Measurements from ENCODE around the gene PLEKHG2. TPM values are rescaled to one million over a fixed set of nuclear protein-coding genes. Genes with fewer than 3 reads are reported as not detected.
"Not testable (repeated sequence)": the region's sequence is repeated elsewhere in the genome, so short reads cannot be mapped to it uniquely, and the experiment has no call there.

The PLEKHG2 gene
- total RNA-seq, 2 experiments from 2014 or later: 29.1 to 40.0 TPM

- Mint-ChIP-seq H3K9me3 (no peaks in the 10 kb centered on the region), H3K27me3 (peaks cover 9% of the 10 kb centered on the region), H3K27ac (peak overlapping the region; percentile 100), H3K36me3 (peaks cover 36% of the 10 kb centered on the region), H3K4me3 (peak overlapping the region; percentile 100), H3K4me1 (peaks cover 40% of the 10 kb centered on the region)
- DNase-seq: no peak
Observed at GRCh38 chr19:39434123-39435076, 21.9 kb downstream of the PLEKHG2 start.

DNA sequence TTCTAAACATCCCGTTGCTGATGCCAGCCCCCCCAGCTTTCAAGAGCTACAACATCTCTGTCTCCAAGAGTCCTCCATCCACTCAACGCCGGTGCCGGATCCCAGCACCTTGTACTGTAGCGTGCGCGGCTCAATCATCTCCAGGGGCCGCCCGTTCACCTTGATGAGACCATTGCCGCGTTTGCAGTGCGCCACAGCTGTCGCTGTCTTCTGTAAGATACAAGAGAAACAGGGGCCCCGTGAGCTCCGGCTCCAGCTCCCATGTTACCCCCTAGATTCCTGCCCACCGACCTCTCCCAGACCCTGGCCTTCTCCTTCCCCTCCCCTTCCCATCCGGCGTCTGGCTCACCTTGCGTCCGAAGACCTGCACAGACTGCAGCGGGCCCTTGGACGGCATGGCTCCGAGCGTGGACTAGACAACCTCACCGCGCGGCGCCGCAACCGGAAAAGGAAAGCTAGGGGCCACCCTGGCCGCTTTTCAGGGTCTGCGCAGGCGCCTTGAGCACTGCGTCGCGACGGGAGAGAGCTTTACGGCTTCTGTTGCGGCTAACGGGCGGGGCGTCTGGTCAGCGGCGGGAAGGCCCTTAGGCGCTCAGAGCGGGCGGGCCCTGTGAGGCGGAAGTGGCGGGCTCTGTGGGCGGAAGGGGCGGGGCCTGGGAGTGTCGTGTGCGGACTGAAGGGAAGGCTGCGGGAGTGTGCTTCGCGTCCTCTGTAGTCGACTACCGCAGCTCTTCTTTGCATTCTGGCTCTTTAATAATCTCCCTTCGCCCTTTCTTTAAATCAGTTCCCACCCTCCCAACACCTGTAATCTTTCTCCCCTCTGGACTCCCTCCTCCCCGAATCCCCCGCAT is 23.3 kb downstream of the PLEKHG2 start, which contains the start of gene RPS16:
RPS16 (minus strand) TSS at position 451 of the 851 bp plus-strand sequence; CDS start at position 397, 54 bp downstream.
- Mint-ChIP-seq H3K27me3 (peaks cover 9% of the 10 kb centered on the region), H3K4me3 (peak within 1 kb of the TSS; percentile 100), H3K9me3 (no peaks in the 10 kb centered on the region), H3K4me1 (peaks cover 44% of the 10 kb centered on the region), H3K36me3 (peaks cover 36% of the 10 kb centered on the region), H3K27ac (peak within 1 kb of the TSS; percentile 100)
- DNase-seq: peak; percentile 99

GRCh38 chr19:39436350-39436716 is 23.9 kb downstream of the PLEKHG2 start:
- Mint-ChIP-seq H3K27ac (peak overlapping the region; percentile 100), H3K4me3 (peak overlapping the region; percentile 100), H3K36me3 (peaks cover 36% of the 10 kb centered on the region), H3K9me3 (no peaks in the 10 kb centered on the region), H3K27me3 (peaks cover 9% of the 10 kb centered on the region), H3K4me1 (peaks cover 39% of the 10 kb centered on the region)
- DNase-seq: no peak

- H3K4me1 Mint-ChIP-seq: peaks cover 28% of the 10 kb centered on the region
- no peak overlapping the region for H3K27ac Mint-ChIP-seq
- peaks cover 24% of the 10 kb centered on the region for H3K36me3 Mint-ChIP-seq
- DNase-seq: no peak
- no peak overlapping the region for H3K4me3 Mint-ChIP-seq
- peaks cover 9% of the 10 kb centered on the region for H3K27me3 Mint-ChIP-seq
- H3K9me3 Mint-ChIP-seq: no peaks in the 10 kb centered on the region
Observed at GRCh38 chr19:39438270-39438934, 25.9 kb downstream of the PLEKHG2 start.

GRCh38 chr19:39444598-39445195 is 32.2 kb downstream of the PLEKHG2 start:
- H3K4me1 Mint-ChIP-seq: peaks cover 42% of the 10 kb centered on the region
- no peak for DNase-seq
- H3K36me3 Mint-ChIP-seq: peaks cover 51% of the 10 kb centered on the region

DNA sequence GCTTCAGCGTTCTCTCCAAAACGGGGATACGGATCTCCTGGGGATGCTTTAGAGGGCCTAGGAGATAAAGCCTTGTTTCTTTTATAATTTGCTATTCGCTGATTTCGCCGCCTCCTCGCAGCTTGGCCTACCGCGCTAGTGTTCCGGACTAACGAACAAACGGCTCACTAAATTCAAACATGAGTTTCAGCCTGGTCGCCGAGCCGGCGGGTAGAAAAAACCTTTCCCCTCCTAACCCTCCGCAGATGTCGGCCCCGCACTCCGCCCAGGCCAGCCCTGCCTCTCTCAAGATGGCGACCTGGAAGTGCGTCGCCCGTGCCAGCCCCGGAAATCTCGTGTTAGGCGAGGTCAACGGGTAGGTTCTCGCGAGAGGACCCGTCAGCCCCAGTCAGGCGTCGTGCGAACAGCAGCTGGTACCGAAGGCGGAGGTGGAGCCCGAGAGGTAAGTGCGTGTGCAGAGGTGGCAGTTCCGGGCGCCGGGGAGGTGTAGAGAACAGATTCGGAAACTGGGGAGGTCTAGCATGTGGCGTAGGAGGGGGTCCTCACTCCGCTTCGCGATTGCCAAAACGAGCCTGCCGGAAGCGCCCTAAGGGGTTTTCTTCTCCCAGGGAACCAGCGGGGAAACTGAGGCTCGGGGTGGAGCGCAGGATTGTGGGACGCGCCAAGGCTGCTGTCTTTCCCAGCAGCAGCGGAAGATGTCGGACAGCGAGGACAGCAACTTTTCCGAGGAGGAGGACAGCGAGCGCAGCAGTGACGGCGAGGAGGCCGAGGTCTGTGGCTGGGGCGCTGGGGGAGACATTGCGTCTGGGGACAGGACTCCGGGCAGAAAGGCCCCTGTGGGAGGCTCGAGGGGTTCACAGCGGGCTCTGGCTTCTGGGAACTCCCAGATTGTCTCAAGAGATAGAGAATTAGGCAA is 33.0 kb downstream of the PLEKHG2 start, which contains the start of gene SUPT5H:
SUPT5H (plus strand) TSS at position 387 of the 916 bp plus-strand sequence; CDS start at position 696, 309 bp downstream.
- Mint-ChIP-seq H3K4me3 (peak within 1 kb of the TSS; percentile 99), H3K9me3 (no peaks in the 10 kb centered on the region), H3K36me3 (peaks cover 52% of the 10 kb centered on the region), H3K27me3 (no peaks in the 10 kb centered on the region), H3K27ac (peak within 1 kb of the TSS; percentile 100), H3K4me1 (peaks cover 42% of the 10 kb centered on the region)
- DNase-seq: peak; percentile 98

More at GRCh38 chr19:39444598-39445195, 32.2 kb downstream of the PLEKHG2 start:
- H3K4me3 Mint-ChIP-seq: peak overlapping the region; percentile 99
- H3K9me3 Mint-ChIP-seq: no peaks in the 10 kb centered on the region
- peak overlapping the region; percentile 100 for H3K27ac Mint-ChIP-seq
- H3K27me3 Mint-ChIP-seq: no peaks in the 10 kb centered on the region

GRCh38 chr19:39446365-39447084 is 34.1 kb downstream of the PLEKHG2 start:
- Mint-ChIP-seq H3K36me3 (peaks cover 57% of the 10 kb centered on the region), H3K27ac (peak overlapping the region; percentile 100), H3K9me3 (no peaks in the 10 kb centered on the region), H3K4me1 (peaks cover 43% of the 10 kb centered on the region), H3K4me3 (peak overlapping the region; percentile 99), H3K27me3 (no peaks in the 10 kb centered on the region)
- DNase-seq: no peak

DNA sequence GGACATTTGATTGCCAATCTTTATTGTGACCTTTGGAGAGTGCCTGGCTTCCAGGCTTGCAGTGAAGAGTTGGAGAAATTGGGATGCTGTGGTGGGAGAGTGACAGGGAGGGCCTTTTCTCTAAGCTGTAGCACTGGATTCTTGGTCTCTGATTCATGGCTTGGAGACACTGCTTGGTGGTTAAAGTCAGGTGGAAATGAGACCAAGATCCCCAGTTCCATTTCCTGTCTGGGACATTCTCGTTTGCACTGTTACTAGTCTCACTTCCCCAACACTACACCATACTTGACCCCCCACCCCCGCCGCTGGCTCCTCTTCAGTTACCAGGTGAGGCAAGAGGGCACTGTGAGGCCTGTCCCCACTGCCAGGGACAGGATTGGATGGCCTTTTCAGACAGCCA is 35.8 kb downstream of the PLEKHG2 start:
- peaks cover 57% of the 10 kb centered on the region for H3K4me1 Mint-ChIP-seq
- H3K9me3 Mint-ChIP-seq: no peaks in the 10 kb centered on the region
- peak overlapping the region; percentile 100 for H3K27ac Mint-ChIP-seq
- H3K36me3 Mint-ChIP-seq: peaks cover 73% of the 10 kb centered on the region
- H3K4me3 Mint-ChIP-seq: peak overlapping the region; percentile 99
- peak; percentile 52 for DNase-seq
- H3K27me3 Mint-ChIP-seq: no peaks in the 10 kb centered on the region

DNA sequence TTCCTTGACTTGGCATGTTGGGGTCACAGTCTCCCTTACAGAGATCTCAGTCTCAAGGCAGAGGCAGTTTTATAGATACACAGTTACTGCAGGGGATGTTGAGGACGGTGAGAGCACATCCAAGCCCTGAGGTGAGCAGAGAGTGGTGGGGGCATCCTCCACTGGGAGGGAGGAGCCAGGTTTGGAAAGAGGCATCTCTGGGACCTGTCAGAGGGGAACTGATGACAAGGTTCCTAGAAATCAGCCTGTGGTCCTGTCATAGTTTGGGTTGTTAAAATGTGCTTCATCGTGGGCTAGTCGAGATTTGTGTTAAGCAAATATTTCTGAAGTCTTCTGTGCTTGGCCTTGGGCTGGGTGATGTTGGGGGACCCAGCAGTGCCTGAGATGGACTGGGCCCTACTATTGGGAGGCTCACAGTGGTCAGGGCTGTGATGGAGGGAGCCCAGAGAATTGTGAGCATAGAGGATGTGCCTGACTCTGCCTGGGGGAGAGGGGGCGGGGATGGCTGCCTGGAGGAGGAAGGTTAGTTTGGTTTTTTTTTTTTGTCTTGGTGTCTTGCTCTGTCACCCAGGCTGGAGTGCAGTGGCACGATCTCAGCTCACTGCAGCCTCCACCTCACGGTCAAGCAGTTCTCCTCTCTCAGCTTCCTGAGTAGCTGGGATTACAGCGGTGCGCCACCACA is 36.8 kb downstream of the PLEKHG2 start:
- H3K36me3 Mint-ChIP-seq: peaks cover 74% of the 10 kb centered on the region
- no peaks in the 10 kb centered on the region for H3K9me3 Mint-ChIP-seq
- H3K27me3 Mint-ChIP-seq: no peaks in the 10 kb centered on the region
- H3K4me1 Mint-ChIP-seq: peaks cover 57% of the 10 kb centered on the region
- DNase-seq: no peak
- peak overlapping the region; percentile 99 for H3K4me3 Mint-ChIP-seq
- H3K27ac Mint-ChIP-seq: peak overlapping the region; percentile 100

DNA sequence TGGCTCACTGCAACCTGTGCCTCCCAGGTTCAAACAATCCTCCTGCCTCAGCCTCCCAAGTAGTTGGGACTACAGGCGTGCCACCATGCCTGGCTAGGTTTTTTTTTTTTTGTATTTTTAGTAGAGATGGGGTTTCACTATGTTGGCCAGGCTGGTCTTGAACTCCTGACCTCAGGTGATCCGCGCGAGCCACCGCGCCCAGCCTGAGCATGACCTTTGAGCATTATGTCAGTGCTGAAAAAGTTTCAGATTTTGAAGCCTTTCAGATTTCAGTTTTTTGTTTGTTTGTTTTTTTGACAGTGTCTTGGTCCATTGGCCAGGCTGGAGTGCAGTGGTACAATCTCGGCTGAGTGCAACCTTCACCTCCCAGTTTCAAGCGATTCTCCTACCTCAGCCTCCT is 38.8 kb downstream of the PLEKHG2 start:
- H3K9me3 Mint-ChIP-seq, DNase-seq, H3K4me3 Mint-ChIP-seq, H3K27ac Mint-ChIP-seq, H3K27me3 Mint-ChIP-seq: not testable (repeated sequence)
- H3K36me3 Mint-ChIP-seq: peaks cover 69% of the 10 kb centered on the region
- H3K4me1 Mint-ChIP-seq: peaks cover 56% of the 10 kb centered on the region

DNA sequence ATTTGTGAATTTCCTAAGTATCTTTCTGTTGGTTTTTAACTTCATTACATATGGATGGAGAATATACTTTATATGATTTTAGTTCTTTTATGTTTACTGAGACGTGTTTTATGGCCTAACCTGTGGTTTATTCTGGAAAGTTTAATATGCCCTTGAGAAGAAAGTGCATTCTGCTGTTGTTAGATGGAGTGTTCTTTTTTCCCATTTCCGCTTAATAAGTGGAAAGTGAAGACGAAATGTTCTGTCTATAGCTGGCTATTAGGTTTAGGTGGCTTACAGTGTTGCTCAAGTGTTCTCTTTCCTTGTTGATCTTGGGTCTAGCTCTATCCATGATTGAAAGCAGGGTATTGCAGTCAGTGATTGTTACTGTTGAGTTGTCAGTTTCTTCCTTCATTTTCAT is 50.9 kb downstream of the PLEKHG2 start:
- Mint-ChIP-seq H3K4me3 (no peak overlapping the region), H3K36me3 (peaks cover 23% of the 10 kb centered on the region), H3K9me3 (no peaks in the 10 kb centered on the region), H3K4me1 (no peaks in the 10 kb centered on the region), H3K27ac (no peak overlapping the region), H3K27me3 (no peaks in the 10 kb centered on the region)
- no peak for DNase-seq

GRCh38 chr19:39465956-39466747 is 53.7 kb downstream of the PLEKHG2 start:
- H3K4me1 Mint-ChIP-seq: peaks cover 9% of the 10 kb centered on the region
- H3K27me3 Mint-ChIP-seq: no peaks in the 10 kb centered on the region
- H3K36me3 Mint-ChIP-seq: peaks cover 19% of the 10 kb centered on the region
- no peak overlapping the region for H3K4me3 Mint-ChIP-seq
- peak overlapping the region; percentile 59 for H3K27ac Mint-ChIP-seq
- no peaks in the 10 kb centered on the region for H3K9me3 Mint-ChIP-seq
- DNase-seq: no peak

All from activated naive CD8-positive, alpha-beta T cell treated with anti-CD3 and anti-CD28 coated beads for 36 hours (primary cell).